SK-N-MC (cell line): ENCODE data around the gene CAPN15.

Experiments used
- DNase-seq: peaks from one replicate; pipeline ENCODE4 v3.0.0-alpha.2; 2011; ENCODE audit warnings: low read depth, low spot score
- H3K27ac ChIP-seq: fragments of 200-600 bp; sonication (generic); 2 replicates; pipeline ENCODE4 v1.5.1; 2016; ENCODE audit warnings: mixed run types
- H3K36me3 ChIP-seq: fragments of 200-600 bp; sonication (generic); 2 replicates; pipeline ENCODE4 v1.6.1; 2017; ENCODE audit warnings: antibody characterized with exemption, low read length, mixed read lengths; ENCODE audit not compliant: insufficient read depth
- H3K4me3 ChIP-seq: fragments of 200-600 bp; sonication (generic); 2 replicates; pipeline ENCODE4 v1.5.1; 2016
- H3K9ac ChIP-seq: fragments of 200-600 bp; sonication (generic); 2 replicates; pipeline ENCODE4 v1.8.0; 2017; ENCODE audit warnings: mixed run types, mixed read lengths; ENCODE audit not compliant: insufficient read length
- H3K9me3 ChIP-seq: fragments of 200-600 bp; sonication (generic); 2 replicates; pipeline ENCODE4 v1.6.1; 2017; ENCODE audit warnings: low read depth, mild to moderate bottlenecking, antibody characterized with exemption, low read length, moderate library complexity, mixed read lengths
- EZH2 ChIP-seq: fragments of 200-600 bp; sonication (generic); IDR thresholded peaks from one replicate; pipeline ENCODE4 v1.6.1; 2017; ENCODE audit warnings: antibody characterized with exemption
- FOXP2 ChIP-seq: optimal IDR thresholded peaks from 2 replicates; pipeline ENCODE3; 2011; ENCODE audit warnings: mild to moderate bottlenecking, moderate library complexity; ENCODE audit not compliant: insufficient read depth; ENCODE audit errors: extremely low read length, control extremely low read depth
- POLR2AphosphoS5 ChIP-seq: IDR thresholded peaks from 2 replicates; pipeline ENCODE4 v1.6.1; 2012; ENCODE audit warnings: mild to moderate bottlenecking, low read depth, low read length, borderline replicate concordance

Gene CAPN15

DNA sequence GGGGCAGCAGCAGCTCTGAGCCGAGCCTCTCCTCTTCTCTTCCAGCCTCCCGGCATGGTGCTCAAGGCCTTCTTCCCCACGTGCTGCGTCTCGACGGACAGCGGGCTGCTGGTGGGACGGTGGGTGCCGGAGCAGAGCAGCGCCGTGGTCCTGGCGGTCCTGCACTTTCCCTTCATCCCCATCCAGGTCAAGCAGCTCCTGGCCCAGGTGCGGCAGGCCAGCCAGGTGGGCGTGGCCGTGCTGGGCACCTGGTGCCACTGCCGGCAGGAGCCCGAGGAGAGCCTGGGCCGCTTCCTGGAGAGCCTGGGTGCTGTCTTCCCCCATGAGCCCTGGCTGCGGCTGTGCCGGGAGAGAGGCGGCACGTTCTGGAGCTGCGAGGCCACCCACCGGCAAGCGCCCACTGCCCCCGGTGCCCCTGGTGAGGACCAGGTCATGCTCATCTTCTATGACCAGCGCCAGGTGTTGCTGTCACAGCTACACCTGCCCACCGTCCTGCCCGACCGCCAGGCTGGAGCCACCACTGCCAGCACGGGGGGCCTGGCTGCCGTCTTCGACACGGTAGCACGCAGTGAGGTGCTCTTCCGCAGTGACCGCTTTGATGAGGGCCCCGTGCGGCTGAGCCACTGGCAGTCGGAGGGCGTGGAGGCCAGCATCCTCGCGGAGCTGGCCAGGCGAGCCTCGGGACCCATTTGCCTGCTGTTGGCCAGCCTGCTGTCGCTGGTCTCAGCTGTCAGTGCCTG, 46.7 kb downstream of the CAPN15 start:
- Histone ChIP-seq H3K9me3 (no peaks in the 10 kb centered on the region), H3K9ac (no peak overlapping the region), H3K4me3 (no peak overlapping the region), H3K36me3 (no peaks in the 10 kb centered on the region; the same call in 1 of the 2 replicates), H3K27ac (no peak overlapping the region)
- DNase-seq: no peak
- TF ChIP-seq POLR2AphosphoS5: no peak
- TF ChIP-seq EZH2: no peak
- TF ChIP-seq FOXP2: no peak

DNA sequence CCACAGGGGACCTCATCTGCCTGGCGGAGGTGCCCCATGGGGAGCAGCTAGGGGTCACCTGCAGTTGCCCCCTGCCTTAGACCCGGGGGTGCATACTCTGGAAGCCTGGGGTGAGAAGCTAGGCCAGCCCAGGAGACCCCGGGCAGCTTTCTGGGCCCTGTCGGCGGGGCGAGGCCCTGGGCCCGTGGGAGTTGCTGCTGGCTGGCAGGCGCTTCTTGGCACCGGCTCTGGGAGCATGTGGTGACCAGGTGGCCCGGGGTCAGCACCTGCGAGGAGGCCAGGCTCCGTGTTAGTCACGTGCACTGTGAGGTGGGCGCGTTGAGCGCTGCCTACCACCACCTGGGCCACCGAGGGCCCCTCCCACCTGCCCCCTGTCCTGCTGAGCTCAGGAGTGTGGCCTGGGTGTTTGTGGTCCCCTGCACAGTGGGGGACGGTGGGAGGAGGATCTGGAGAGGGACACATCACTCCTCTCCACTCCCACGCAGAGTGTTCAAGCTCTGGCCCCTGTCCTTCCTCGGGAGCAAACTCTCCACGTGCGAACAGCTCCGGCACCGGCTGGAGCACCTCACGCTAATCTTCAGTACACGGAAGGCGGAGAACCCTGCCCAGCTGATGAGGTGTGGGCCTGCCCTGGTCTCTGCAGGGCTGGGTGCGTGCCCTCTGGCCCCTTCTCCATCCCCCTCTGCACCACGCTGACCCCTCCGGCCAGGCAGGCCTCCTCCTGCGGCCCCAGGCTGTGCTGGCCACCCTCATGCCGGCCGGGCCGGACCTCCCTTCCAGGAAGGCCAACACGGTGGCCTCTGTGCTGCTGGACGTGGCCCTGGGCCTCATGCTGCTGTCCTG, 48.1 kb downstream of the CAPN15 start:
- H3K9ac ChIP-seq: no peak overlapping the region
- no peaks in the 10 kb centered on the region; the same call in 1 of the 2 replicates for H3K36me3 ChIP-seq

DNA sequence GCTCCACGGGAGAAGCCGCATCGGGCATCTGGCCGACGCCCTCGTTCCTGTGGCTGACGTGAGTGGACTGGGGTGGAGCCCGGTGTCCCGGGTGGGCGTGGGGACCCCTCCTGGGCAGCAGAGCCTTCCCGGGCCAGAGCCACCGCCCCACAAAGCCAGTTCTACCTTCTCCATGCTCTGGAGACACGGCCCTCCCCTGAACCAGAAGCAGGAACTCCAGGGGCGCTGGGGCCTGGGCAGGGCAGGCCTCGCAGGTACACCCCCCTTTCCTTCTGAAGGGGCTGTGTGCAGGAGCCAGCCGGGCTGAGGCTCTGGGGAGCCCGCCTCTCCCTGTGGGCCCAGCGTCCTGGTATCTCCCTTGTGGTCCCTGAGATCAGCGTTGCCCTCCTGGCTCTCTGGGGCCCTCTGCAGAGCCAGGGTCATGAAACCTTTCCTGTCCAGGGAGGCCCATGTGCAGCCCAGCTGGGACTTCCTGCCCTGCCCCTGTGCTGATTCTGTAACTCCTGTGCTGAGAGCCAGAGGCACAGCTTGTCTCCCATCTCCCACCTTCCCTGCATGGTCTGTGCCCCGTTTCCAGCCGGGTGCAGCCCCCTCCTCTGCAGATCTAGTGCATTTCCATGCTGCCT, 48.8 kb downstream of the CAPN15 start:
- no peak for TF ChIP-seq EZH2
- no peak; the same call in 1 of the 2 replicates for TF ChIP-seq POLR2AphosphoS5
- no peak for TF ChIP-seq FOXP2
- H3K36me3 ChIP-seq: no peaks in the 10 kb centered on the region; the same call in 1 of the 2 replicates
- H3K9ac ChIP-seq: no peak overlapping the region
- H3K9me3 ChIP-seq: no peaks in the 10 kb centered on the region
- no peak for DNase-seq
- H3K4me3 ChIP-seq: no peak overlapping the region
- H3K27ac ChIP-seq: no peak overlapping the region

More for the DNA sequence above, 48.1 kb downstream of the CAPN15 start:
- Histone ChIP-seq H3K9me3 (no peaks in the 10 kb centered on the region), H3K4me3 (no peak overlapping the region), H3K27ac (no peak overlapping the region)
- no peak for TF ChIP-seq FOXP2
- no peak for TF ChIP-seq EZH2
- no peak for TF ChIP-seq POLR2AphosphoS5
- DNase-seq: no peak

DNA sequence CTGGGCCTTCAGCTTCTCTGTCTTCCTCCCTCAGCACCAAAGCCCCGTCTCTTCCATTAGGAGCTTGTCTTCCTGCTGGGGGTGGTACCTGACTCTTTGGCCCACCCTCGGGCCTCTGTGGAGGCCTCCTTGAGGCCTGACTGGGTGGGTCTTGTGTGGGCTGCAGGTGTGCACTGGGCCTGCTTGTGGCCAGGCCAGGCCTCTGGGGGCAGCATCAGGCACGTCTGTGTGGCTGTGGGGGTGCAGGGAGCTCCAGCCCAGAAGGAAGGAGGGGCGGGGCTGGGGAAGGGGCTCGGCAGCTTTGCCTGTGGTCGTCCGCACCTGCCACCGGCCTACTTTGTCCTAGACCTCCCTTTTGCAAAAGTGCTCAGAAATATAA, 49.3 kb downstream of the CAPN15 start:
- DNase-seq: no peak
- Histone ChIP-seq H3K27ac (no peak overlapping the region), H3K9me3 (no peaks in the 10 kb centered on the region), H3K9ac (no peak overlapping the region), H3K4me3 (no peak overlapping the region), H3K36me3 (no peaks in the 10 kb centered on the region; the same call in 1 of the 2 replicates)
- TF ChIP-seq POLR2AphosphoS5: no peak; the same call in 1 of the 2 replicates
- TF ChIP-seq EZH2: no peak
- no peak for TF ChIP-seq FOXP2

DNA sequence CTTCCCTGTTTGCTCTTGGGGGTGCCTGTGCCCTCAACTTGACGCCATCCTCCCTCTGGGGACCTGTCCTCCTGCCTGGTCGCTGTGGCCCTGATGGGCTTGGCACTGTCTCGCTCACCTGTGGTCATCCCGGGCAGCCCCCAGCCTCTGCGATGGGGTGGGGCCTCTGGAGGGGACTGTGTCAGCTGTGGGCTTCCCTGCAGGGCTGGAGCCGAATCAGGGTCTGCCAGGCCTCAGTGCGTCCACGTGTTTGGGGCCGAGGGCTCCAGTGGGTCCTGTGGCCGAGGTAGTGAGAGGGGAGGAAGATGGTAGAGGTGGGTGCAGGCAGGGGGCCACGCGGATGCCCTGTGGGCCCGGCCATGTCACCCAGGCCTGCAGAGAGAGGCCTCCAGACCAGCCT, 50.3 kb downstream of the CAPN15 start:
- TF ChIP-seq EZH2 (no peak), FOXP2 (no peak)
- H3K36me3 ChIP-seq: no peaks in the 10 kb centered on the region; the same call in 1 of the 2 replicates
- H3K4me3 ChIP-seq: no peak overlapping the region
- H3K9me3 ChIP-seq: no peaks in the 10 kb centered on the region
- no peak overlapping the region for H3K27ac ChIP-seq
- no peak overlapping the region for H3K9ac ChIP-seq
- DNase-seq: no peak

DNA sequence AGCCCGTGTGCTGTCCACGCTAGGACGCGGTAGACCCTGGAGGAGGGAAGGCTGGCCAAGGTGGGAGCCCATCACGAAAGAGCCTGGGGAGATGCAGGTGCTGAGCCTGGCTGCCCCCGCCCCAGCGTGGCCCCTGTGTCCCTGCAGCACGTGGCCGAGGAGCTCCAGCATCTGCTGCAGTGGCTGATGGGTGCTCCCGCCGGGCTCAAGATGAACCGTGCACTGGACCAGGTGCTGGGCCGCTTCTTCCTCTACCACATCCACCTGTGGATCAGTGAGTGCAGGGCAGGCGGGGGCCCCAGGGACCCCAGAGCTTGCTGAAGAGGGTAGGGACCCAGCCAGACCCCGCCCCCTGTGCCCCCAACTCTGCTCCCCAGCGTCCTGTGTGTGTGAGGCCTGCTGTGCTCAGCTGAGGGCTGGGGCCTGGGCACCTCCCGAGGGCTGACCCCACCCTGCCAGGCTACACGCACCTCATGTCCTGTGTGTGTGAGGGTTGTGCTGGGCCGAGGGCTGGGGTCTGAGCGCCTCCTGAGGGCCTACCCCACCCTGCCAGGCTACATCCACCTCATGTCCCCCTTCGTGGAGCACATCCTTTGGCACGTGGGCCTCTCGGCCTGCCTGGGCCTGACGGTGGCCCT, 50.8 kb downstream of the CAPN15 start:
- TF ChIP-seq POLR2AphosphoS5: no peak
- TF ChIP-seq FOXP2: no peak
- TF ChIP-seq EZH2: no peak
- H3K9me3 ChIP-seq: no peaks in the 10 kb centered on the region
- H3K27ac ChIP-seq: no peak overlapping the region
- no peak overlapping the region for H3K9ac ChIP-seq
- H3K4me3 ChIP-seq: no peak overlapping the region
- DNase-seq: no peak
- H3K36me3 ChIP-seq: no peaks in the 10 kb centered on the region; the same call in 1 of the 2 replicates

DNA sequence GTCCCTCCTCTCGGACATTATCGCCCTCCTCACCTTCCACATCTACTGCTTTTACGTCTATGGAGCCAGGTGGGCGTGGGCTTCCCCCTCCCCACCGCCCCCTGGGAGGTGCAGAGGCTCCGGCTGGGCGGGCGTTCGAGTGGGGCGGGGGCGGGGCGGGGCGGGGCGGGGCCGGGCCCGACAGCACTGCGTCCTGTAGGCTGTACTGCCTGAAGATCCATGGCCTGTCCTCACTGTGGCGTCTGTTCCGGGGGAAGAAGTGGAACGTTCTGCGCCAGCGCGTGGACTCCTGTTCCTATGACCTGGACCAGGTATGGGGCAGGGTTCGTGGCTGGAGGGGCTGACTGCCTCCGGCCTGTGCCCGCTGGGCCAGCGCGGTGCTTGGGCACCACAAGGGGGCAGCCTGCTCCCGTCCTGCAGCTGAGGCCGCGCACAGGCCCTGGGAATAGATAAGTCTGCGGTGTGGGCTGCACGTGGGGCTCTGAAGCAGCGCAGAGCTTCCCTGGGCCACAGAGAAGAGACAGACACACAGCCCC, 51.4 kb downstream of the CAPN15 start:
- TF ChIP-seq EZH2: no peak
- 0 out of 2 replicates have a peak, but pooled peaks have one; percentile 12 for TF ChIP-seq POLR2AphosphoS5
- TF ChIP-seq FOXP2: no peak
- no peak overlapping the region for H3K27ac ChIP-seq
- no peak for DNase-seq
- H3K4me3 ChIP-seq: no peak overlapping the region; the same call in 1 of the 2 replicates
- no peaks in the 10 kb centered on the region for H3K9me3 ChIP-seq
- H3K9ac ChIP-seq: no peak overlapping the region
- no peaks in the 10 kb centered on the region; the same call in 1 of the 2 replicates for H3K36me3 ChIP-seq
